HepG2 (cell line): ENCODE data around the gene CLPTM1L. TPM values are rescaled to one million over a fixed set of nuclear protein-coding genes. Genes with fewer than 3 reads are reported as not detected.
A peak's percentile ranks its signal among the peaks of the same experiment; 100 is the strongest.

Source experiments
- DMTF1 ChIP-seq: sonication (generic); formaldehyde crosslinking; IDR thresholded peaks from 2 replicates; pipeline ENCODE4 v1.4.0; 2020; ENCODE audit warnings: mild to moderate bottlenecking, missing genetic modification reagents
- HNRNPH1 ChIP-seq: fragments of 200-400 bp; formaldehyde crosslinking; optimal IDR thresholded peaks from 2 replicates; pipeline ENCODE3; 2017; ENCODE audit warnings: mild to moderate bottlenecking, low read depth, low read length
- HNRNPLL ChIP-seq: fragments of 200-400 bp; formaldehyde crosslinking; IDR thresholded peaks from 2 replicates; pipeline ENCODE4 v1.6.1; 2017; ENCODE audit warnings: mild to moderate bottlenecking, low read depth, low read length; ENCODE audit not compliant: poor library complexity, severe bottlenecking
- KDM2A ChIP-seq: sonication (generic); formaldehyde crosslinking; IDR thresholded peaks from 2 replicates; pipeline ENCODE4 v1.4.0; 2020; ENCODE audit warnings: low read depth, missing genetic modification reagents, borderline replicate concordance
- MEF2D ChIP-seq: sonication (generic); formaldehyde crosslinking; IDR thresholded peaks from 2 replicates; pipeline ENCODE4 v1.5.1; 2020; ENCODE audit warnings: mild to moderate bottlenecking, missing genetic modification reagents
- SRSF1 ChIP-seq: fragments of 200-400 bp; formaldehyde crosslinking; optimal IDR thresholded peaks from 2 replicates; pipeline ENCODE3; 2017; ENCODE audit warnings: mild to moderate bottlenecking, low read depth, low read length, moderate library complexity
- ZBTB42 ChIP-seq: sonication (generic); formaldehyde crosslinking; IDR thresholded peaks from 2 replicates; pipeline ENCODE4 v1.5.0; 2020; ENCODE audit warnings: mild to moderate bottlenecking, missing genetic modification reagents
- ZFY ChIP-seq: sonication (generic); formaldehyde crosslinking; IDR thresholded peaks from 2 replicates; pipeline ENCODE4 v1.4.0; 2020; ENCODE audit warnings: missing genetic modification reagents
- ZHX2 ChIP-seq, 2 experiments: sonication (generic) in 1 of 2; formaldehyde crosslinking in 1 of 2; IDR thresholded peaks; 2 replicates each; pipeline versions ENCODE4 v1.6.1 to v1.9.0; 2014 to 2022; ENCODE audit warnings: antibody characterized with exemption in 1 of 2, borderline replicate concordance in 1 of 2, inconsistent platforms in 1 of 2, low read depth in 1 of 2, missing genetic modification reagents in 1 of 2
- ZKSCAN1 ChIP-seq: fragments of 150-350 bp; IDR thresholded peaks from 2 replicates; pipeline ENCODE4 v1.6.1; 2014; ENCODE audit warnings: low read length
- ZNF772 ChIP-seq: sonication (generic); formaldehyde crosslinking; IDR thresholded peaks from 2 replicates; pipeline ENCODE4 v1.5.0; 2020; ENCODE audit warnings: mild to moderate bottlenecking, missing genetic modification reagents
- ZNF784 ChIP-seq: sonication (generic); formaldehyde crosslinking; IDR thresholded peaks from 2 replicates; pipeline ENCODE4 v1.5.1; 2020; ENCODE audit warnings: missing genetic modification reagents, mild to moderate bottlenecking, borderline replicate concordance
- ZSCAN25 ChIP-seq: sonication (generic); formaldehyde crosslinking; IDR thresholded peaks from 2 replicates; pipeline ENCODE4 v1.8.0; 2022; ENCODE audit warnings: mild to moderate bottlenecking, missing genetic modification reagents
- ZSCAN5A ChIP-seq: sonication (generic); formaldehyde crosslinking; IDR thresholded peaks from 2 replicates; pipeline ENCODE4 v1.8.0; 2022; ENCODE audit warnings: mild to moderate bottlenecking, missing genetic modification reagents, borderline replicate concordance
- polyA plus RNA-seq, 8 experiments: library from polyadenylated mRNA; depleted of rRNA in 3 of 8; stranded (reverse) in 7 of 8; unstranded in 1 of 8; fragments of >200 nt; fragmentation: Illumina TruSeq in 4 of 8; extraction: Trizol in 4 of 8; gene quantifications; 2 replicates each; pipeline versions ENCODE4 v1.2.1 to v1.2.3, GENCODE V29; 2011 to 2016; ENCODE audit warnings: low read depth in 4 of 8, missing spikeins in 1 of 8, mixed read lengths in 1 of 8; ENCODE audit not compliant: insufficient read depth in 1 of 8
- total RNA-seq, 5 experiments: library from RNA; depleted of rRNA; stranded (reverse); fragments of >200 nt; fragmentation: Illumina TruSeq; extraction: Trizol; gene quantifications; 2 replicates each; pipeline ENCODE4 v1.2.3, GENCODE V29; 2016; ENCODE audit warnings: low read depth in 1 of 5

The CLPTM1L gene
- total and polyA plus RNA-seq, 2 of the 13 experiments (the other 11 are each of a cell fraction or from before 2014, with no cell fraction given), result 80.3 to 124 TPM

- TF ChIP-seq ZNF784 (CRISPR knock-in tag) (peak; percentile 74; the same call in 1 of the 2 replicates), ZFY (CRISPR knock-in tag) (peak; percentile 93), SRSF1 (no peak), KDM2A (no peak), ZSCAN5A (CRISPR knock-in tag) (peak; percentile 31; the same call in 1 of the 2 replicates), MEF2D (CRISPR knock-in tag) (no peak), ZNF772 (CRISPR knock-in tag) (no peak), DMTF1 (CRISPR knock-in tag) (no peak), ZSCAN25 (CRISPR knock-in tag) (peak; percentile 60; the same call in 1 of the 2 replicates), ZKSCAN1 (no peak), HNRNPLL (no peak), ZHX2 (IDR thresholded peaks at IDR 0.05; ENCODE audit: low read depth) (no peak), ZHX2 (CRISPR knock-in tag; IDR thresholded peaks at IDR 0.05; ENCODE audit: borderline replicate concordance) (no peak), HNRNPH1 (no peak), ZBTB42 (no peak)
Observed at GRCh38 chr5:1344975-1345838, at the start of gene CLPTM1L (continued).
